ENCODE results near the gene HSPBP1. TPM values are rescaled to one million over a fixed set of nuclear protein-coding genes. Genes with fewer than 3 reads are reported as not detected.

HSPBP1 gene
- total and polyA plus RNA-seq, 9 of the 15 experiments (the other 6 are each of a cell fraction or from before 2014, with no cell fraction given), result 0.83 to 81.3 (median 21.8) TPM

- TF ChIP-seq ARID3B (CRISPR knock-in tag; IDR thresholded peaks at IDR 0.05; ENCODE audit: borderline replicate concordance) (no peak), TFAM (CRISPR knock-in tag; conservative IDR thresholded peaks at IDR 0.05) (no peak), LEF1 (IDR thresholded peaks at IDR 0.05) (peak; percentile 50), SRSF9 (IDR thresholded peaks at IDR 0.05; ENCODE audit: borderline replicate concordance, low read depth, low read length) (no peak), CREB5 (CRISPR knock-in tag; IDR thresholded peaks at IDR 0.05) (no peak), MYC (IDR thresholded peaks at IDR 0.05; ENCODE audit: low read depth, low read length) (peak; percentile 87), MYC (CRISPR knock-in tag; IDR thresholded peaks at IDR 0.05; ENCODE audit: borderline replicate concordance, low read depth) (peak; percentile 64; the same call in 1 of the 2 replicates), U2AF1 (optimal IDR thresholded peaks at IDR 0.05; ENCODE audit: low read depth, low read length) (no peak), ZKSCAN1 (IDR thresholded peaks at IDR 0.05; ENCODE audit: low read depth, low read length) (no peak), THAP12 (CRISPR knock-in tag; IDR thresholded peaks at IDR 0.05) (0 out of 2 replicates have a peak, but pooled peaks have one; percentile 21), CGGBP1 (CRISPR knock-in tag; IDR thresholded peaks at IDR 0.05) (no peak), ZNF407 (IDR thresholded peaks at IDR 0.05; ENCODE audit: low read depth) (no peak), NR3C1 (CRISPR knock-in tag; IDR thresholded peaks at IDR 0.05) (no peak)
These were observed at the start of gene HSPBP1 (continued) for GRCh38 chr19:55279770-55280643.
